Measurements from ENCODE around the gene HIPK2.

DNA sequence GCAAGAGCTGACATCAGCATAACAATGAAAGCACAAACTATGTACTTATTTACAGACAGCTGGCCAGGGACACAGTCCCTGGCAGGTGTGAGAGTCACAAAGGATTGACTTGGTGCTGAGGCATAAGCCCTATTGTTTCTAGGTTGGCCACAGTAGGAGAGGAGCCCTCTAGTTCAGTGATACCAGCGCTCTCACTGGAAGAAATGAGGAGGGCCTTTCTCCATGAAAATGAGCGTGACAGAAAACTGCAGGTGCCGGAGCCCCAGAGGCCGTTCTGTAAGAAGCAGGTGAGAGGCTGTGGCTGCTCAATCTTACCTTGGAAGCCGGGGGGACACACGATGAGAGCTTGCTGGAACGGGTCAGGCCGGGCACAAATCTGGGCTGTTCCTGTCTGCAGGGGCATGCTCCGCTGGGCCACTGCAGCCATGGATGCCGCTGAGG, 163.8 kb downstream of the HIPK2 start:
- TF ChIP-seq, protein P1, sequence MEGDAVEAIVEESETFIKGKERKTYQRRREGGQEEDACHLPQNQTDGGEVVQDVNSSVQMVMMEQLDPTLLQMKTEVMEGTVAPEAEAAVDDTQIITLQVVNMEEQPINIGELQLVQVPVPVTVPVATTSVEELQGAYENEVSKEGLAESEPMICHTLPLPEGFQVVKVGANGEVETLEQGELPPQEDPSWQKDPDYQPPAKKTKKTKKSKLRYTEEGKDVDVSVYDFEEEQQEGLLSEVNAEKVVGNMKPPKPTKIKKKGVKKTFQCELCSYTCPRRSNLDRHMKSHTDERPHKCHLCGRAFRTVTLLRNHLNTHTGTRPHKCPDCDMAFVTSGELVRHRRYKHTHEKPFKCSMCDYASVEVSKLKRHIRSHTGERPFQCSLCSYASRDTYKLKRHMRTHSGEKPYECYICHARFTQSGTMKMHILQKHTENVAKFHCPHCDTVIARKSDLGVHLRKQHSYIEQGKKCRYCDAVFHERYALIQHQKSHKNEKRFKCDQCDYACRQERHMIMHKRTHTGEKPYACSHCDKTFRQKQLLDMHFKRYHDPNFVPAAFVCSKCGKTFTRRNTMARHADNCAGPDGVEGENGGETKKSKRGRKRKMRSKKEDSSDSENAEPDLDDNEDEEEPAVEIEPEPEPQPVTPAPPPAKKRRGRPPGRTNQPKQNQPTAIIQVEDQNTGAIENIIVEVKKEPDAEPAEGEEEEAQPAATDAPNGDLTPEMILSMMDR (conservative IDR thresholded peaks at IDR 0.05): no peak
- TF ChIP-seq ZFX (IDR thresholded peaks at IDR 0.05): no peak
